ENCODE results near the gene CFAP100.

- no peak for TF ChIP-seq CTCF (IDR thresholded peaks at IDR 0.05)
- TF ChIP-seq POLR2AphosphoS5 (IDR thresholded peaks at IDR 0.05): no peak
- no peak for TF ChIP-seq POLR2A (IDR thresholded peaks at IDR 0.05; ENCODE audit: low read depth)
- no peak for TF ChIP-seq EP300 (IDR thresholded peaks at IDR 0.05)
These were observed 38.1 kb upstream of the CFAP100 start for GRCh38 chr3:126356373-126357264.
